Fibroblast of lung (primary cell): Measurements from ENCODE around the gene BAG1. TPM values are rescaled to one million over a fixed set of nuclear protein-coding genes. Genes with fewer than 3 reads are reported as not detected.

Experiments
- DNase-seq, 2 donors: peaks; one replicate each; pipeline versions ENCODE4 v3.0.0 to v3.0.0-alpha.2; 2010; ENCODE audit warnings: low read depth in 2 of 2
- H2AFZ ChIP-seq: 2 replicates; pipeline ENCODE4 v1.5.1; 2012; ENCODE audit warnings: low read length, control low read depth, inconsistent platforms
- H3K27ac ChIP-seq: 2 replicates; pipeline ENCODE4 v1.5.1; 2011; ENCODE audit warnings: low read length, control low read depth; ENCODE audit not compliant: insufficient read depth
- H3K27me3 ChIP-seq: 2 replicates; pipeline ENCODE4 v1.5.1; 2011; ENCODE audit warnings: mild to moderate bottlenecking, low read length; ENCODE audit not compliant: control insufficient read depth, insufficient read depth
- H3K36me3 ChIP-seq: 2 replicates; pipeline ENCODE4 v1.5.1; 2011; ENCODE audit warnings: low read length; ENCODE audit not compliant: control insufficient read depth, insufficient read depth
- H3K4me1 ChIP-seq: 2 replicates; pipeline ENCODE4 v1.5.1; 2011; ENCODE audit warnings: low read length; ENCODE audit not compliant: control insufficient read depth, insufficient read depth; ENCODE audit errors: extremely low read depth
- H3K4me2 ChIP-seq: 2 replicates; pipeline ENCODE4 v1.5.1; 2011; ENCODE audit warnings: low read length, control low read depth; ENCODE audit not compliant: insufficient read depth; ENCODE audit errors: extremely low read depth
- H3K4me3 ChIP-seq, 4 experiments: fragments of 200-600 bp in 1 of 4; sonication (generic) in 1 of 4; replicated peaks in 1 of 4; 2 replicates each; pipeline ENCODE4 v1.5.1; 2011 to 2016; ENCODE audit warnings: low read length in 4 of 4, low read depth in 3 of 4, mild to moderate bottlenecking in 3 of 4, control low read depth in 2 of 4, inconsistent platforms in 1 of 4, mixed read lengths in 1 of 4; ENCODE audit not compliant: insufficient read depth in 1 of 4; ENCODE audit errors: control extremely low read depth in 1 of 4
- H3K79me2 ChIP-seq: 2 replicates; pipeline ENCODE4 v1.5.1; 2012; ENCODE audit warnings: mild to moderate bottlenecking, low read length, inconsistent platforms; ENCODE audit not compliant: control insufficient read depth, insufficient read depth
- H3K9ac ChIP-seq: 2 replicates; pipeline ENCODE4 v1.5.1; 2011; ENCODE audit warnings: mild to moderate bottlenecking, low read length, control low read depth; ENCODE audit not compliant: insufficient read depth
- H3K9me3 ChIP-seq: 2 replicates; pipeline ENCODE4 v1.5.1; 2012; ENCODE audit warnings: low read depth, low read length; ENCODE audit not compliant: control insufficient read depth, insufficient read depth
- H4K20me1 ChIP-seq: 2 replicates; pipeline ENCODE4 v1.5.1; 2011; ENCODE audit warnings: low read length; ENCODE audit not compliant: control insufficient read depth, insufficient read depth; ENCODE audit errors: extremely low read depth
- EZH2 ChIP-seq: IDR thresholded peaks from 2 replicates; pipeline ENCODE4 v1.5.1; 2012; ENCODE audit warnings: low read length, control low read depth, mild to moderate bottlenecking; ENCODE audit errors: missing control alignments
- polyA plus RNA-seq, 2 donors: library from polyadenylated mRNA; depleted of rRNA in 1 of 2; stranded (reverse) in 1 of 2; unstranded in 1 of 2; fragments of >200 nt; gene quantifications; 2 replicates each; pipeline ENCODE4 v1.2.1, GENCODE V29; 2011 to 2012; ENCODE audit warnings: missing spikeins in 1 of 2
- total RNA-seq: library from RNA; depleted of rRNA; stranded (reverse); fragments of >200 nt; gene quantifications from 2 replicates; pipeline ENCODE4 v1.2.1, GENCODE V29; 2014
- TF ChIP-seq, protein P1 (sequence below), 2 donors: IDR thresholded peaks in 1 of 2; conservative IDR thresholded peaks in 1 of 2; 1 replicate in 1 of 2; 2 replicates in 1 of 2; pipeline ENCODE4 v1.5.1; 2011 to 2012; ENCODE audit warnings: low read length in 2 of 2, control low read depth in 1 of 2, inconsistent platforms in 1 of 2, low read depth in 1 of 2, mild to moderate bottlenecking in 1 of 2

BAG1 gene
- total and polyA plus RNA-seq, 2 donors (not counting 1 experiment from before 2014, with no cell fraction given), result 19.2 to 30.4 TPM

DNA sequence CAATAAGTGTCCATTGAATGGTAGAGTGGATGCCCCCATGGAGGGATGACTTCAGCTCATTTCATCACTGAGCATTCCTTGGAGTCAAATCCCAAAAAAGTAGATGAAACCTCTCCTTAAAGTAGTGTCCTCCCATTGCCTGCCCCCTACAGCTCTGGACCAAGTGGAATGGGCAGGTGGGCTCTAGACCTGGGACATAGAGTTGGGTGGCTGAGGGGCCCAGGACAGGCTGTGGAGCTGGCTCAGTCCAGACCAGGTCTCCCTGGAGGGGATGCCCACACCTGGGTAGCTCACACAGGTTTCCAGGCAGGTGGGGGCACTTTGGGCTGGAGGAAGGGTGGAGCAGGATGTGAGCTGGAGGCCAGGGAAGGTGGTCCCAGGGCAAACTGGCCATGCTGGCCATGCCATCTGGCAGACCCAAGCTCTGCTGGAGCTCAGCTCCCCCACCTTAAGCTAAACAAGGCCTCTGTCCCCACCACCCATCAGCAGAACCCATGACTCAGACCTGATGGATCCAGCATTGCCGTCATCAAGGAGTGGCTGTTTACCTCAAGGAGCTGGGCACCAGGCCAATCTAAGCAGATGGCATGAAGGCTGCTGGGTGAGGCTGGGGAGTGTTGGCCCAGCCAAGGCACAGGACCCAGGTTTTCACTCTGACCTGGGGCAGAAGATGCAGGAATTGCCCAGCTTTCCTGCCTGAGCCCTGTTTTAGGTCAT is 30.7 kb downstream of the BAG1 start:
- peak overlapping the region; percentile 1 for H3K4me2 ChIP-seq
- TF ChIP-seq, protein P1, sequence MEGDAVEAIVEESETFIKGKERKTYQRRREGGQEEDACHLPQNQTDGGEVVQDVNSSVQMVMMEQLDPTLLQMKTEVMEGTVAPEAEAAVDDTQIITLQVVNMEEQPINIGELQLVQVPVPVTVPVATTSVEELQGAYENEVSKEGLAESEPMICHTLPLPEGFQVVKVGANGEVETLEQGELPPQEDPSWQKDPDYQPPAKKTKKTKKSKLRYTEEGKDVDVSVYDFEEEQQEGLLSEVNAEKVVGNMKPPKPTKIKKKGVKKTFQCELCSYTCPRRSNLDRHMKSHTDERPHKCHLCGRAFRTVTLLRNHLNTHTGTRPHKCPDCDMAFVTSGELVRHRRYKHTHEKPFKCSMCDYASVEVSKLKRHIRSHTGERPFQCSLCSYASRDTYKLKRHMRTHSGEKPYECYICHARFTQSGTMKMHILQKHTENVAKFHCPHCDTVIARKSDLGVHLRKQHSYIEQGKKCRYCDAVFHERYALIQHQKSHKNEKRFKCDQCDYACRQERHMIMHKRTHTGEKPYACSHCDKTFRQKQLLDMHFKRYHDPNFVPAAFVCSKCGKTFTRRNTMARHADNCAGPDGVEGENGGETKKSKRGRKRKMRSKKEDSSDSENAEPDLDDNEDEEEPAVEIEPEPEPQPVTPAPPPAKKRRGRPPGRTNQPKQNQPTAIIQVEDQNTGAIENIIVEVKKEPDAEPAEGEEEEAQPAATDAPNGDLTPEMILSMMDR (conservative IDR thresholded peaks at IDR 0.05 in 1 of 2, IDR thresholded peaks at IDR 0.05 in 1 of 2; ENCODE audit: low read depth in 1 of 2, low read length in 2 of 2), result no peak
- TF ChIP-seq EZH2, result no peak

DNA sequence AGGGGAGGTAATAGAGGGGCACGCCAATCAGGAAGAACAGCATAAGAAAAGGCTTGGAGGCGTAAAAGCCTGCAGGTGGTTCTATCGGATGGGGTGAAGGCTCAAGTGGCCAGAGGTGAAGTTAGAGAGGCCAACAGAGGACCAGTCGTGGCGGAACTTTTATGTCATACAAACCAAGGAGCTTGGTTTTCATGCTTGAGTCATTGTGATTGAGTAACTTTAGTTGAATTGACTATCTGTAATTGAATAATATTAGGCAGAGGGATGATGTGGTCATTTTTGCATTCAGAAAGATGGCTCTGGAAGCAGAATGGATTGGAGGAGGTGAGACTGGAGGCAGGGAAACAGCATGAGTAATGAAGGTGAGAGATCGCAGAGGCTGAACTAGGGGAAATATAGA is 31.7 kb downstream of the BAG1 start:
- TF ChIP-seq, protein P1 (conservative IDR thresholded peaks at IDR 0.05 in 1 of 2, IDR thresholded peaks at IDR 0.05 in 1 of 2; ENCODE audit: low read depth in 1 of 2, low read length in 2 of 2), result no peak
- no peak for TF ChIP-seq EZH2
- Histone ChIP-seq H3K9me3 (no peaks in the 10 kb centered on the region), H3K27ac (no peak overlapping the region), H2AFZ (no peak overlapping the region), H4K20me1 (no peaks in the 10 kb centered on the region), H3K4me2 (no peak overlapping the region), H3K4me3 (no peak overlapping the region), H3K27me3 (no peaks in the 10 kb centered on the region), H3K79me2 (no peaks in the 10 kb centered on the region), H3K4me1 (peaks cover 10% of the 10 kb centered on the region), H3K36me3 (no peaks in the 10 kb centered on the region), H3K9ac (no peak overlapping the region)
- DNase-seq, result peak in 1 of 2 donors; percentile 17

More for the DNA sequence above, 30.7 kb downstream of the BAG1 start:
- Histone ChIP-seq H3K9ac (no peak overlapping the region), H3K4me1 (peaks cover 10% of the 10 kb centered on the region), H3K27ac (peak overlapping the region; percentile 50), H4K20me1 (no peaks in the 10 kb centered on the region), H3K9me3 (no peaks in the 10 kb centered on the region), H3K4me3 (no peak overlapping the region), H3K79me2 (no peaks in the 10 kb centered on the region), H3K27me3 (no peaks in the 10 kb centered on the region), H2AFZ (no peak overlapping the region), H3K36me3 (no peaks in the 10 kb centered on the region)
- DNase-seq, result peak; percentile 93 to 96

DNA sequence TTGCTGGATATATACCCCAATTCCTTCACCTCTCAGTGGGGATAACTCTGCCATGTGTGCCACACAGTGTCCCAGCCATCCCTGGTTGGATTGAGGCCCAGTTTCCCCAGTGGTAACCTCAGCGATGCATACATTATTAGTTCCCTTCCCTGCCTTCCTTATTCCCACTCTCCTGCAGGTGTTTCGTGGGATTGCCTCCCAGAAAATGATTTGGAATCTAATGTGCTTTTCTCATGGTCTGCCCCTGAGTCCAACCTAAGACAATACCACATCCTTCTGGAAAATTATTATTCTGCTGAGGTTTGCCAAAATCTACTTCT is 32.9 kb downstream of the BAG1 start:
- no peaks in the 10 kb centered on the region for H3K79me2 ChIP-seq
- TF ChIP-seq, protein P1 (conservative IDR thresholded peaks at IDR 0.05 in 1 of 2, IDR thresholded peaks at IDR 0.05 in 1 of 2; ENCODE audit: low read depth in 1 of 2, low read length in 2 of 2), result no peak
- TF ChIP-seq EZH2, result no peak
- H3K4me3 ChIP-seq, result no peak overlapping the region
- H3K27me3 ChIP-seq, result peaks cover 3% of the 10 kb centered on the region
- no peak overlapping the region for H3K9ac ChIP-seq
- no peak overlapping the region for H2AFZ ChIP-seq
- no peak for DNase-seq
- H3K4me1 ChIP-seq, result peaks cover 10% of the 10 kb centered on the region
- no peak overlapping the region for H3K4me2 ChIP-seq
- no peak overlapping the region for H3K27ac ChIP-seq
- H3K9me3 ChIP-seq, result no peaks in the 10 kb centered on the region
- H3K36me3 ChIP-seq, result no peaks in the 10 kb centered on the region
- H4K20me1 ChIP-seq, result no peaks in the 10 kb centered on the region
